ENCODE measurements around the gene TSFM.
A peak's percentile ranks its signal among the peaks of the same experiment; 100 is the strongest.

TSFM gene

GRCh38 chr12:57838594-57839302, 56.2 kb downstream of the TSFM start:
- DNase-seq = no peak

- DNase-seq = no peak
These were observed 57.4 kb downstream of the TSFM start for GRCh38 chr12:57839996-57840395.

- DNase-seq = no peak
These were observed 58.1 kb downstream of the TSFM start for GRCh38 chr12:57840726-57841125.

- DNase-seq = no peak
These were observed 58.9 kb downstream of the TSFM start for GRCh38 chr12:57841445-57841844.

- DNase-seq = no peak
These were observed 60.0 kb downstream of the TSFM start for GRCh38 chr12:57842342-57843294.

GRCh38 chr12:57844709-57845477, 62.3 kb downstream of the TSFM start:
- DNase-seq = no peak

- DNase-seq = no peak
These were observed 63.1 kb downstream of the TSFM start for GRCh38 chr12:57845478-57846284.

- DNase-seq = no peak
These were observed 63.6 kb downstream of the TSFM start for GRCh38 chr12:57846285-57846576.

GRCh38 chr12:57846577-57847319, 64.2 kb downstream of the TSFM start, which contains the start of gene CTDSP2:
Gene CTDSP2, minus strand, starts transcription at chr12:57846729. Its CDS starts 294 bp downstream, at chr12:57846435.
- peak; percentile 49 for DNase-seq
